Measurements from ENCODE around the gene PCDHGA5. TPM values are rescaled to one million over a fixed set of nuclear protein-coding genes. Genes with fewer than 3 reads are reported as not detected.

Gene PCDHGA5
- total and polyA plus RNA-seq, 2 of the 8 experiments (the other 6 are each of a cell fraction or from before 2014, with no cell fraction given): 1.1 to 1.3 TPM

GRCh38 chr5:141330299-141331080 is 33.5 kb upstream of the PCDHGA5 start, which contains the start of gene PCDHGA1:
TSS of gene PCDHGA1 (plus strand) at chr5:141330514.
- H2AK5ac ChIP-seq (ENCODE audit: low read depth, low read length): no peak within 1 kb of the TSS
- no peak within 1 kb of the TSS for H2AFZ ChIP-seq (ENCODE audit: low read length)
- no peak within 1 kb of the TSS for H2BK5ac ChIP-seq (ENCODE audit: low read depth, low read length)
- H3K18ac ChIP-seq (ENCODE audit: extremely low read depth, low read length): no peak within 1 kb of the TSS
- no peak within 1 kb of the TSS for H3K4ac ChIP-seq (replicated peaks; ENCODE audit: insufficient read length, low read depth, low read length)
- no peak within 1 kb of the TSS for H3K56ac ChIP-seq (replicated peaks; ENCODE audit: insufficient read length, low read depth, low read length)
- no peak within 1 kb of the TSS for H3K14ac ChIP-seq (ENCODE audit: insufficient read length)
- H3K4me1 ChIP-seq (replicated peaks in 1 of 4; ENCODE audit: control insufficient read depth in 3 of 4, insufficient read depth in 4 of 4, low read length in 3 of 4): no peaks in the 10 kb centered on the region
- 92% methylated on average over 21 of the region's 21 CpGs; no CpG with 5 or more reads in 1 of the 2 experiments for WGBS, 2 experiments (ENCODE audit: extremely low coverage in 1 of 2, insufficient coverage in 1 of 2, insufficient read length in 1 of 2, insufficient replicate concordance in 2 of 2, low coverage in 1 of 2, low lambda C conversion rate in 2 of 2, missing lambda C conversion rate in 1 of 2)
- H3K9ac ChIP-seq (replicated peaks in 1 of 4; ENCODE audit: extremely low read depth in 1 of 4, low read depth in 3 of 4, low read length in 3 of 4): no peak within 1 kb of the TSS
- no peak within 1 kb of the TSS for H3K4me3 ChIP-seq (ENCODE audit: extremely low read depth in 1 of 4, insufficient read depth in 2 of 4, low read depth in 3 of 4, low read length in 4 of 4)
- no peaks in the 10 kb centered on the region for H3K79me2 ChIP-seq (ENCODE audit: control insufficient read depth in 1 of 2, insufficient read depth in 2 of 2, low read length in 2 of 2)
- TF ChIP-seq CTCF (IDR thresholded peaks at IDR 0.05; ENCODE audit: control extremely low read depth in 1 of 3, insufficient read depth in 1 of 3, low read depth in 1 of 3, low read length in 3 of 3): peak in 2 of 3 experiments; percentile 17 to 25; a peak in 2 of 4 replicates
- peak; percentile 7 to 29; a peak in 2 of 4 replicates for TF ChIP-seq RAD21 (IDR thresholded peaks at IDR 0.05 in 1 of 2, conservative IDR thresholded peaks at IDR 0.05 in 1 of 2; ENCODE audit: low read depth in 2 of 2, low read length in 2 of 2)
- no peak for TF ChIP-seq CTBP2 (IDR thresholded peaks at IDR 0.05; ENCODE audit: borderline replicate concordance, insufficient read depth, insufficient read length, low read length)
- no peak for TF ChIP-seq RFX5 (IDR thresholded peaks at IDR 0.05; ENCODE audit: borderline replicate concordance, low read depth, low read length)
- no peak for TF ChIP-seq KDM4A (IDR thresholded peaks at IDR 0.05; ENCODE audit: low read depth, low read length, severe bottlenecking)
- no peak for TF ChIP-seq SIN3A (conservative IDR thresholded peaks at IDR 0.05 in 1 of 2, IDR thresholded peaks at IDR 0.05 in 1 of 2; ENCODE audit: low read depth in 1 of 2, low read length in 2 of 2)
- no peak for DNase-seq (ENCODE audit: low read depth in 1 of 2, low spot score in 2 of 2)
- POLR2A ChIA-PET (ENCODE audit: partially characterized antibody): interaction anchor here (1.0 to 3.8 kb wide), 3 partner anchors 9 to 15 kb away, joined by 3 to 18 read pairs (median 4); partner anchors contain the start of gene TAF7
- no peaks in the 10 kb centered on the region for H3K79me1 ChIP-seq (ENCODE audit: low read depth, low read length)
- H3K23ac ChIP-seq (ENCODE audit: insufficient read length): no peak within 1 kb of the TSS
- CTCF ChIA-PET (ENCODE audit: partially characterized antibody): interaction anchor here (0.6 to 5.0 kb wide), 36 partner anchors 8 to 234 kb away, joined by 3 to 40 read pairs (median 4); partner anchors contain the start of genes PCDHB10, PCDHB15, PCDHB4 and PCDHB5
- H3K23me2 ChIP-seq (ENCODE audit: low read depth, low read length): 0 out of 2 replicates have a peak, but pooled peaks cover 1% of the 10 kb centered on the region
- no peak for FAIRE-seq
- no peaks in the 10 kb centered on the region for H4K20me1 ChIP-seq (replicated peaks in 1 of 2; ENCODE audit: control insufficient read depth in 1 of 2, insufficient read depth in 2 of 2, low read length in 2 of 2)
- H2BK20ac ChIP-seq (ENCODE audit: low read length): no peak within 1 kb of the TSS
- H2BK12ac ChIP-seq (ENCODE audit: low read depth, low read length): no peak within 1 kb of the TSS
- H3K36me3 ChIP-seq (ENCODE audit: control insufficient read depth in 2 of 4, insufficient read depth in 4 of 4, low read length in 3 of 4): no peaks in the 10 kb centered on the region; a peak in 1 of 8 replicates
- no peak within 1 kb of the TSS for H4K5ac ChIP-seq (ENCODE audit: insufficient read length, low read depth, low read length)
- peaks cover 22 to 37% of the 10 kb centered on the region in 2 experiments for H3K9me3 ChIP-seq (ENCODE audit: insufficient read depth in 2 of 2, low read depth in 1 of 2, low read length in 1 of 2)
- H2BK120ac ChIP-seq (replicated peaks; ENCODE audit: low read depth, low read length): no peak within 1 kb of the TSS
- H2BK15ac ChIP-seq (ENCODE audit: low read length): no peak within 1 kb of the TSS
- no peak within 1 kb of the TSS for H3K4me2 ChIP-seq (ENCODE audit: insufficient read depth in 1 of 2, low read depth in 2 of 2, low read length in 2 of 2)
- no peak within 1 kb of the TSS for H3K27ac ChIP-seq (ENCODE audit: low read depth, low read length)
- H4K91ac ChIP-seq (replicated peaks; ENCODE audit: insufficient read length, low read length): no peak within 1 kb of the TSS
- no peak within 1 kb of the TSS for H4K8ac ChIP-seq (ENCODE audit: extremely low read depth, insufficient read depth, low read length)
- no peaks in the 10 kb centered on the region for H3K27me3 ChIP-seq (replicated peaks in 1 of 4; ENCODE audit: control insufficient read depth in 3 of 4, extremely low read depth in 1 of 4, insufficient read depth in 3 of 4, low read length in 3 of 4)

Data from H1 (cell line).